K562 (cell line): Measurements from ENCODE around the gene BNIPL. TPM values are rescaled to one million over a fixed set of nuclear protein-coding genes. Genes with fewer than 3 reads are reported as not detected.

Experiments
- DMBX1 ChIP-seq: fragments of 250-450 bp; sonication (Bioruptor Pico); IDR thresholded peaks from 2 replicates; pipeline ENCODE4 v1.8.0; 2022; ENCODE audit warnings: inconsistent platforms, mild to moderate bottlenecking, moderate library complexity, borderline replicate concordance
- ESRRB ChIP-seq: fragments of 250-450 bp; sonication (Bioruptor Pico); IDR thresholded peaks from 2 replicates; pipeline ENCODE4 v1.5.0; 2020; ENCODE audit warnings: mild to moderate bottlenecking, moderate library complexity, borderline replicate concordance
- GATA2 ChIP-seq: sonication (generic); formaldehyde crosslinking; IDR thresholded peaks from 2 replicates; pipeline ENCODE4 v1.4.0; 2020; ENCODE audit warnings: mild to moderate bottlenecking, missing genetic modification reagents
- RBBP5 ChIP-seq: fragments of 200-600 bp; sonication (generic); IDR thresholded peaks from 2 replicates; pipeline ENCODE4 v1.6.1; 2012; ENCODE audit warnings: borderline replicate concordance, mild to moderate bottlenecking, low read length, control low read depth, inconsistent platforms; ENCODE audit not compliant: insufficient read depth, poor library complexity, severe bottlenecking
- RCOR1 ChIP-seq, 2 experiments: IDR thresholded peaks; 2 replicates each; pipeline ENCODE4 v1.6.1; 2012; ENCODE audit warnings: low read depth in 2 of 2, low read length in 2 of 2, borderline replicate concordance in 1 of 2, improper control_type of control experiment in 1 of 2
- SLC30A9 ChIP-seq: fragments of 250-450 bp; sonication (Bioruptor Pico); IDR thresholded peaks from 2 replicates; pipeline ENCODE4 v1.8.0; 2022; ENCODE audit warnings: mild to moderate bottlenecking, moderate library complexity
- U2AF2 ChIP-seq: fragments of 200-400 bp; formaldehyde crosslinking; optimal IDR thresholded peaks from 2 replicates; pipeline ENCODE3; 2017; ENCODE audit warnings: low read depth, mild to moderate bottlenecking, low read length
- ZNF239 ChIP-seq: fragments of 250-450 bp; sonication (Bioruptor Pico); IDR thresholded peaks from 2 replicates; pipeline ENCODE4 v1.4.0; 2020; ENCODE audit warnings: mild to moderate bottlenecking
- ZNF778 ChIP-seq: fragments of 450-650 bp; formaldehyde crosslinking; IDR thresholded peaks from 2 replicates; pipeline ENCODE4 v1.4.0; 2020; ENCODE audit warnings: mild to moderate bottlenecking, moderate library complexity
- polyA plus RNA-seq, 8 experiments: library from polyadenylated mRNA; depleted of rRNA in 4 of 8; stranded (reverse) in 5 of 8; unstranded in 3 of 8; fragments of >200 nt; fragmentation: Nextera tagmentation in 2 of 8; fragmentation: Illumina TruSeq in 1 of 8; extraction: Ambion mirVana in 2 of 8; extraction: Trizol in 1 of 8; gene quantifications; 2 replicates each; pipeline versions ENCODE4 v1.2.1 to v1.2.3, GENCODE V29; 2011 to 2014; ENCODE audit warnings: inconsistent platforms in 1 of 8, missing spikeins in 1 of 8
- total RNA-seq, 7 experiments: library from RNA; depleted of rRNA in 6 of 7; stranded (reverse); fragments of >200 nt in 6 of 7; fragmentation: Illumina TruSeq in 2 of 7; extraction: Trizol in 2 of 7; gene quantifications; 2 replicates each; pipeline versions ENCODE4 v1.2.1 to v1.2.3, GENCODE V29; 2011 to 2021; ENCODE audit warnings: low replicate concordance in 1 of 7
- TF ChIP-seq, protein P1 (sequence below), 2 experiments: fragments of 450-650 bp; formaldehyde crosslinking in 1 of 2; IDR thresholded peaks; 2 replicates each; pipeline versions ENCODE4 v1.4.0 to v1.6.1; 2014 to 2020; ENCODE audit warnings: mild to moderate bottlenecking in 2 of 2, borderline replicate concordance in 1 of 2, low read depth in 1 of 2
- TF ChIP-seq, protein P2 (sequence below): sonication (generic); formaldehyde crosslinking; IDR thresholded peaks from 2 replicates; pipeline ENCODE4 v1.8.0; 2022; ENCODE audit warnings: mild to moderate bottlenecking, missing genetic modification reagents, borderline replicate concordance
- TF ChIP-seq, protein P3 (sequence below): fragments of 250-450 bp; sonication (Bioruptor Pico); IDR thresholded peaks from 2 replicates; pipeline ENCODE4 v1.8.0; 2022; ENCODE audit warnings: inconsistent platforms, mild to moderate bottlenecking, moderate library complexity, borderline replicate concordance
- TF ChIP-seq, protein P4 (sequence below): sonication (generic); formaldehyde crosslinking; IDR thresholded peaks from 2 replicates; pipeline ENCODE4 v1.9.0; 2022; ENCODE audit warnings: mild to moderate bottlenecking, missing genetic modification reagents

The BNIPL gene
- total and polyA plus RNA-seq, 9 of the 15 experiments (the other 6 are each of a cell fraction or from before 2014, with no cell fraction given), result 0.08 to 1.4 (median 0.68) TPM

DNA sequence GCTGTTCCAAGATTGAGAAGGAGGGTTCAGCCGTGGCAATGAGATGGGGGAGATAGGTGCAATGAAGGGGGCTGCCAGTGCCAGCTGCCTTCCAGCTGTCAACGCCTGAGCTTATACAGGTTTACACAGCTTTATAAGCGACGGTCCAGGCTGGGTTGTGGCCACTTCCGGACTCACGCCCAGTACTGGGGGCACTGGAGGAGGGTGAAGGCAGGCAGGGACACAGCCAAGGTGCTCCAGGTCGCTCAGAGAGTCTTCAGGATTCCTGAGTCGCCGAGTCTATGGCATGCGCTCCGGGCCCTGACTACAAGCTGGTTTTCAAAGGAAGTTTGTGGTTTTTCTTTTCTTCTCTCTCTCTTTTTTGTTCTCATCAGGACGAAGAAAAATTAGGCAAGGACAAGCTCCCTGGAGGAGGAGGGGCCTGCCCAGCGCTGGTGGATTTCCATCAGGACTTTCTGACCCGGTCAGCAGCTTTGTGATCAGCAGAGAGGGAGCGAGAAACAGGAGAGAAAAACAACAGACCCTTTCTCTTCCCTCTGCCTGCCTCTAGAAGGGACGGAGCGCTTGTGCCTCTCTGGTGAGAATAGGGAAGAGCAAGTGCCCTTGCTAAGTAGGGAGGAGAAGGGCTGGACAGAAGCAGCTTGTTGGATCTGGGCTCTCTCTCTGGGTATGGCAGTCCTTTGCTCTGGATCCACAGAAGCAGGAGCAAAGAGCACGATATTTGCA, 29.9 kb upstream of the BNIPL start, which contains the start of gene MINDY1 (continued):
- TF ChIP-seq, protein P1, sequence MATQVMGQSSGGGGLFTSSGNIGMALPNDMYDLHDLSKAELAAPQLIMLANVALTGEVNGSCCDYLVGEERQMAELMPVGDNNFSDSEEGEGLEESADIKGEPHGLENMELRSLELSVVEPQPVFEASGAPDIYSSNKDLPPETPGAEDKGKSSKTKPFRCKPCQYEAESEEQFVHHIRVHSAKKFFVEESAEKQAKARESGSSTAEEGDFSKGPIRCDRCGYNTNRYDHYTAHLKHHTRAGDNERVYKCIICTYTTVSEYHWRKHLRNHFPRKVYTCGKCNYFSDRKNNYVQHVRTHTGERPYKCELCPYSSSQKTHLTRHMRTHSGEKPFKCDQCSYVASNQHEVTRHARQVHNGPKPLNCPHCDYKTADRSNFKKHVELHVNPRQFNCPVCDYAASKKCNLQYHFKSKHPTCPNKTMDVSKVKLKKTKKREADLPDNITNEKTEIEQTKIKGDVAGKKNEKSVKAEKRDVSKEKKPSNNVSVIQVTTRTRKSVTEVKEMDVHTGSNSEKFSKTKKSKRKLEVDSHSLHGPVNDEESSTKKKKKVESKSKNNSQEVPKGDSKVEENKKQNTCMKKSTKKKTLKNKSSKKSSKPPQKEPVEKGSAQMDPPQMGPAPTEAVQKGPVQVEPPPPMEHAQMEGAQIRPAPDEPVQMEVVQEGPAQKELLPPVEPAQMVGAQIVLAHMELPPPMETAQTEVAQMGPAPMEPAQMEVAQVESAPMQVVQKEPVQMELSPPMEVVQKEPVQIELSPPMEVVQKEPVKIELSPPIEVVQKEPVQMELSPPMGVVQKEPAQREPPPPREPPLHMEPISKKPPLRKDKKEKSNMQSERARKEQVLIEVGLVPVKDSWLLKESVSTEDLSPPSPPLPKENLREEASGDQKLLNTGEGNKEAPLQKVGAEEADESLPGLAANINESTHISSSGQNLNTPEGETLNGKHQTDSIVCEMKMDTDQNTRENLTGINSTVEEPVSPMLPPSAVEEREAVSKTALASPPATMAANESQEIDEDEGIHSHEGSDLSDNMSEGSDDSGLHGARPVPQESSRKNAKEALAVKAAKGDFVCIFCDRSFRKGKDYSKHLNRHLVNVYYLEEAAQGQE (IDR thresholded peaks at IDR 0.05; ENCODE audit: borderline replicate concordance), result peak; percentile 72
- TF ChIP-seq, protein P1 (CRISPR knock-in tag; IDR thresholded peaks at IDR 0.05; ENCODE audit: low read depth), result 0 out of 2 replicates have a peak, but pooled peaks have one; percentile 28
- TF ChIP-seq RCOR1 (IDR thresholded peaks at IDR 0.05; ENCODE audit: borderline replicate concordance in 1 of 2, low read depth in 2 of 2, low read length in 2 of 2), result peak in 1 of 2 experiments; percentile 59; a peak in 2 of 4 replicates
- TF ChIP-seq, protein P2, sequence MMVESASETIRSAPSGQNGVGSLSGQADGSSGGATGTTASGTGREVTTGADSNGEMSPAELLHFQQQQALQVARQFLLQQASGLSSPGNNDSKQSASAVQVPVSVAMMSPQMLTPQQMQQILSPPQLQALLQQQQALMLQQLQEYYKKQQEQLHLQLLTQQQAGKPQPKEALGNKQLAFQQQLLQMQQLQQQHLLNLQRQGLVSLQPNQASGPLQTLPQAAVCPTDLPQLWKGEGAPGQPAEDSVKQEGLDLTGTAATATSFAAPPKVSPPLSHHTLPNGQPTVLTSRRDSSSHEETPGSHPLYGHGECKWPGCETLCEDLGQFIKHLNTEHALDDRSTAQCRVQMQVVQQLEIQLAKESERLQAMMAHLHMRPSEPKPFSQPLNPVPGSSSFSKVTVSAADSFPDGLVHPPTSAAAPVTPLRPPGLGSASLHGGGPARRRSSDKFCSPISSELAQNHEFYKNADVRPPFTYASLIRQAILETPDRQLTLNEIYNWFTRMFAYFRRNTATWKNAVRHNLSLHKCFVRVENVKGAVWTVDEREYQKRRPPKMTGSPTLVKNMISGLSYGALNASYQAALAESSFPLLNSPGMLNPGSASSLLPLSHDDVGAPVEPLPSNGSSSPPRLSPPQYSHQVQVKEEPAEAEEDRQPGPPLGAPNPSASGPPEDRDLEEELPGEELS, result no peak
- TF ChIP-seq, protein P3, sequence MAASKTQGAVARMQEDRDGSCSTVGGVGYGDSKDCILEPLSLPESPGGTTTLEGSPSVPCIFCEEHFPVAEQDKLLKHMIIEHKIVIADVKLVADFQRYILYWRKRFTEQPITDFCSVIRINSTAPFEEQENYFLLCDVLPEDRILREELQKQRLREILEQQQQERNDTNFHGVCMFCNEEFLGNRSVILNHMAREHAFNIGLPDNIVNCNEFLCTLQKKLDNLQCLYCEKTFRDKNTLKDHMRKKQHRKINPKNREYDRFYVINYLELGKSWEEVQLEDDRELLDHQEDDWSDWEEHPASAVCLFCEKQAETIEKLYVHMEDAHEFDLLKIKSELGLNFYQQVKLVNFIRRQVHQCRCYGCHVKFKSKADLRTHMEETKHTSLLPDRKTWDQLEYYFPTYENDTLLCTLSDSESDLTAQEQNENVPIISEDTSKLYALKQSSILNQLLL, result no peak
- TF ChIP-seq DMBX1 (CRISPR knock-in tag), result 0 out of 2 replicates have a peak, but pooled peaks have one; percentile 18
- TF ChIP-seq ZNF778 (CRISPR knock-in tag), result no peak
- TF ChIP-seq GATA2 (CRISPR knock-in tag), result peak; percentile 36; the same call in 1 of the 2 replicates
- no peak for TF ChIP-seq SLC30A9 (CRISPR knock-in tag)
- no peak for TF ChIP-seq ESRRB (CRISPR knock-in tag)
- TF ChIP-seq, protein P4, sequence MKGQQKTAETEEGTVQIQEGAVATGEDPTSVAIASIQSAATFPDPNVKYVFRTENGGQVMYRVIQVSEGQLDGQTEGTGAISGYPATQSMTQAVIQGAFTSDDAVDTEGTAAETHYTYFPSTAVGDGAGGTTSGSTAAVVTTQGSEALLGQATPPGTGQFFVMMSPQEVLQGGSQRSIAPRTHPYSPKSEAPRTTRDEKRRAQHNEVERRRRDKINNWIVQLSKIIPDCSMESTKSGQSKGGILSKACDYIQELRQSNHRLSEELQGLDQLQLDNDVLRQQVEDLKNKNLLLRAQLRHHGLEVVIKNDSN (CRISPR knock-in tag), result no peak
- TF ChIP-seq RBBP5, result peak; percentile 42
- no peak for TF ChIP-seq ZNF239 (CRISPR knock-in tag)
- TF ChIP-seq U2AF2, result no peak
